HFFc6 (cell line): ENCODE results near the gene GADD45G. TPM values are rescaled to one million over a fixed set of nuclear protein-coding genes. Genes with fewer than 3 reads are reported as not detected.

Experiments used
- DNase-seq: peaks from one replicate; pipeline ENCODE4 v3.0.0-alpha.2; 2018
- H3K27ac Mint-ChIP-seq: 2 replicates; pipeline ENCODE4 v1.8.0; 2020; ENCODE audit warnings: mild to moderate bottlenecking, mixed read lengths
- H3K27me3 Mint-ChIP-seq: 2 replicates; pipeline ENCODE4 v1.8.0; 2021; ENCODE audit warnings: mild to moderate bottlenecking, moderate library complexity, mixed read lengths; ENCODE audit not compliant: insufficient read depth
- H3K36me3 Mint-ChIP-seq: 2 replicates; pipeline ENCODE4 v1.8.0; 2021; ENCODE audit warnings: low read depth, mixed read lengths
- H3K4me1 Mint-ChIP-seq: 2 replicates; pipeline ENCODE4 v1.8.0; 2020; ENCODE audit warnings: low read depth, mixed read lengths
- H3K4me3 Mint-ChIP-seq: 2 replicates; pipeline ENCODE4 v1.8.0; 2020; ENCODE audit warnings: mild to moderate bottlenecking, moderate library complexity, mixed read lengths
- H3K9me3 Mint-ChIP-seq: 2 replicates; pipeline ENCODE4 v1.8.0; 2020; ENCODE audit warnings: mild to moderate bottlenecking, mixed read lengths
- CTCF ChIP-seq: fragments of 200-600 bp; sonication (generic); IDR thresholded peaks from 2 replicates; pipeline ENCODE4 v1.5.0; 2021; ENCODE audit warnings: antibody characterized with exemption, mild to moderate bottlenecking
- total RNA-seq, 6 experiments: library from RNA; stranded (reverse); fragmentation: NEBNext Ultra II Directional; extraction: Animal tissue kit (Norgen Biotek cat#: 25700); gene quantifications; 2 replicates in 1 of 6; 3 replicates in 5 of 6; pipeline ENCODE4 v1.2.3, GENCODE V29; 2021

GADD45G gene
- total RNA-seq, 6 experiments from 2014 or later = 0.16 to 0.38 (median 0.24) TPM; not detected in 2

- no peaks in the 10 kb centered on the region for H3K4me1 Mint-ChIP-seq
- H3K27me3 Mint-ChIP-seq = no peaks in the 10 kb centered on the region
- no peak overlapping the region for H3K27ac Mint-ChIP-seq
- no peak for DNase-seq
- no peak overlapping the region for H3K4me3 Mint-ChIP-seq
- 0 out of 2 replicates have a peak, but pooled peaks cover 4% of the 10 kb centered on the region for H3K9me3 Mint-ChIP-seq
- no peak for TF ChIP-seq CTCF
- no peaks in the 10 kb centered on the region; the same call in 1 of the 2 replicates for H3K36me3 Mint-ChIP-seq
Observed at GRCh38 chr9:89639961-89640360, 35.1 kb downstream of the GADD45G start.

- Mint-ChIP-seq H3K9me3 (0 out of 2 replicates have a peak, but pooled peaks cover 4% of the 10 kb centered on the region), H3K36me3 (no peaks in the 10 kb centered on the region; the same call in 1 of the 2 replicates), H3K4me1 (no peaks in the 10 kb centered on the region), H3K4me3 (no peak overlapping the region), H3K27me3 (no peaks in the 10 kb centered on the region), H3K27ac (no peak overlapping the region)
- DNase-seq = no peak
- TF ChIP-seq CTCF = no peak
Observed at GRCh38 chr9:89640361-89640760, 35.5 kb downstream of the GADD45G start.

- no peak overlapping the region for H3K4me3 Mint-ChIP-seq
- H3K27me3 Mint-ChIP-seq = no peaks in the 10 kb centered on the region
- H3K36me3 Mint-ChIP-seq = no peaks in the 10 kb centered on the region; the same call in 1 of the 2 replicates
- no peak overlapping the region for H3K27ac Mint-ChIP-seq
- H3K4me1 Mint-ChIP-seq = no peaks in the 10 kb centered on the region
- DNase-seq = no peak
- H3K9me3 Mint-ChIP-seq = 0 out of 2 replicates have a peak, but pooled peaks cover 4% of the 10 kb centered on the region
- no peak for TF ChIP-seq CTCF
Observed at GRCh38 chr9:89640801-89641200, 36.0 kb downstream of the GADD45G start.

GRCh38 chr9:89641980-89642379 lies 37.2 kb downstream of the GADD45G start:
- Mint-ChIP-seq H3K27me3 (no peaks in the 10 kb centered on the region), H3K36me3 (no peaks in the 10 kb centered on the region; the same call in 1 of the 2 replicates)

GRCh38 chr9:89642789-89643188 lies 38.0 kb downstream of the GADD45G start:
- H3K4me3 Mint-ChIP-seq = no peak overlapping the region
- DNase-seq = no peak
- no peaks in the 10 kb centered on the region for H3K27me3 Mint-ChIP-seq
- no peaks in the 10 kb centered on the region for H3K36me3 Mint-ChIP-seq
- no peaks in the 10 kb centered on the region for H3K4me1 Mint-ChIP-seq
- H3K27ac Mint-ChIP-seq = no peak overlapping the region
- TF ChIP-seq CTCF = no peak
- peaks cover 7% of the 10 kb centered on the region for H3K9me3 Mint-ChIP-seq

More at GRCh38 chr9:89641980-89642379, 37.2 kb downstream of the GADD45G start:
- DNase-seq = no peak
- no peak overlapping the region for H3K4me3 Mint-ChIP-seq
- H3K27ac Mint-ChIP-seq = no peak overlapping the region
- no peaks in the 10 kb centered on the region for H3K4me1 Mint-ChIP-seq
- TF ChIP-seq CTCF = no peak
- H3K9me3 Mint-ChIP-seq = peaks cover 8% of the 10 kb centered on the region
